NCI-H748 treated with DMSO at 0.1 percent for 48 hours (cell line): ENCODE measurements around the gene TULP3.

Experiments used
- DNase-seq: peaks from one replicate; lab custom pipeline; 2025; lab: John Stamatoyannopoulos, UW

TULP3 gene

GRCh38 chr12:2970744-2971143 is 80.1 kb downstream of the TULP3 start:
- DNase-seq: no peak

- no peak for DNase-seq
Measured at GRCh38 chr12:2973566-2973965, 82.9 kb downstream of the TULP3 start.

- no peak for DNase-seq
Measured at GRCh38 chr12:2974560-2974971, 83.9 kb downstream of the TULP3 start.

GRCh38 chr12:2976581-2976996 is 85.9 kb downstream of the TULP3 start:
- DNase-seq: no peak

- DNase-seq: no peak
Measured at GRCh38 chr12:2977776-2978175, 87.1 kb downstream of the TULP3 start.

- no peak for DNase-seq
Measured at GRCh38 chr12:2979806-2980205, 89.1 kb downstream of the TULP3 start.

- DNase-seq: no peak
Measured at GRCh38 chr12:2980630-2981029, 89.9 kb downstream of the TULP3 start.

GRCh38 chr12:2982361-2982760 is 91.7 kb downstream of the TULP3 start:
- DNase-seq: no peak

GRCh38 chr12:2984249-2984648 is 93.6 kb downstream of the TULP3 start:
- no peak for DNase-seq

GRCh38 chr12:2984698-2985097 is 94.0 kb downstream of the TULP3 start:
- DNase-seq: no peak

GRCh38 chr12:2986876-2987275 is 96.2 kb downstream of the TULP3 start:
- DNase-seq: no peak

- DNase-seq: no peak
Measured at GRCh38 chr12:2988494-2988893, 97.8 kb downstream of the TULP3 start.
